GM13977 (cell line): ENCODE data around the gene MAX.

Experiments
- DNase-seq: peaks from one replicate; pipeline ENCODE4 v3.0.0; 2012; ENCODE audit warnings: low spot score
- in situ Hi-C: fragments of 300-500 bp; cut with MboI; formaldehyde crosslinking; loops from one replicate; pipeline ENCODE4 v1.12.0; 2022; ENCODE audit warnings: low sequenced_read_pairs, low pct_unique_long_range_greater_than_20kb, mixed read lengths, inconsistent platforms; ENCODE audit not compliant: unreplicated experiment
- TF ChIP-seq, protein P1 (sequence below): IDR thresholded peaks from 2 replicates; pipeline ENCODE4 v1.5.1; 2012; ENCODE audit warnings: mild to moderate bottlenecking, control low read depth; ENCODE audit not compliant: insufficient read depth; ENCODE audit errors: extremely low read depth, missing control alignments

MAX gene

DNA sequence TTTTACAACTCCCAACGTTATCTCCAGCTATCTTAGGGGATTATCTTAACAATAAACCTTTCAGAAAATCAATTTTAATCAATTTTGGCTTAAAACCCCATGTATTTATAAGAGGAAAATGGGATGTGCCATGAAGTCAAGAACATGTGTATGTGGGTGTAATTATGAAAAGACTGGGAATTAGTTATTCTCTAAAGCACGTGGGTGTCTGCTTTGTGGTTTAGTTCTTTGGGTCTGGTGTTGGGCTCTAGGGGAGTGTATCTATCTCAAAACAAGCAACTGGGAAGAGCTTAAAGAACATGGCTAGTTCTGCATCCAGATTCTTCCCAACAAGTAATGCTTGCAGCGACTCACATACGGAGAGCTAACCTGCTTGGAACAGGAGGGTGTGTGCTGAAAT lies 40.1 kb upstream of the MAX start:
- TF ChIP-seq, protein P1, sequence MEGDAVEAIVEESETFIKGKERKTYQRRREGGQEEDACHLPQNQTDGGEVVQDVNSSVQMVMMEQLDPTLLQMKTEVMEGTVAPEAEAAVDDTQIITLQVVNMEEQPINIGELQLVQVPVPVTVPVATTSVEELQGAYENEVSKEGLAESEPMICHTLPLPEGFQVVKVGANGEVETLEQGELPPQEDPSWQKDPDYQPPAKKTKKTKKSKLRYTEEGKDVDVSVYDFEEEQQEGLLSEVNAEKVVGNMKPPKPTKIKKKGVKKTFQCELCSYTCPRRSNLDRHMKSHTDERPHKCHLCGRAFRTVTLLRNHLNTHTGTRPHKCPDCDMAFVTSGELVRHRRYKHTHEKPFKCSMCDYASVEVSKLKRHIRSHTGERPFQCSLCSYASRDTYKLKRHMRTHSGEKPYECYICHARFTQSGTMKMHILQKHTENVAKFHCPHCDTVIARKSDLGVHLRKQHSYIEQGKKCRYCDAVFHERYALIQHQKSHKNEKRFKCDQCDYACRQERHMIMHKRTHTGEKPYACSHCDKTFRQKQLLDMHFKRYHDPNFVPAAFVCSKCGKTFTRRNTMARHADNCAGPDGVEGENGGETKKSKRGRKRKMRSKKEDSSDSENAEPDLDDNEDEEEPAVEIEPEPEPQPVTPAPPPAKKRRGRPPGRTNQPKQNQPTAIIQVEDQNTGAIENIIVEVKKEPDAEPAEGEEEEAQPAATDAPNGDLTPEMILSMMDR, result no peak
- in situ Hi-C loops, result no loop called here
- DNase-seq, result no peak

DNA sequence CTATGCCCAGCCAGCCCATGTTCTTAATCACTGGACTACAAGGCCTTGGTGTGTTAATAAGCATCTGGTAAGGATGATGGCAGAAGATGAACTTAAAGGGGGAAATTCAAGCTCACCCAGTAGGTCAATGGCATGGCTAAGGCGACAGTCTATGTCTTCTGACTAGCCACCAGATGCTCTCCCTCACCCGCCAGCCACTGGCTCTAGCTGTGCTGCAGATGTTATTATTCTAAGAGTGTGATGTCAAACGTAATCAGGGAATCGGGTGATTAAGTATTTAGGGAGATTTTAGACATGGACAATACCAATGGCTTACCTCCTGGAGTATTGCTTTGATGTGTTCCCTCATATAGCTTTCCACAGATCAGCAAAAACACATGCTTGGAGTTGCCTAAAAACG lies 39.2 kb upstream of the MAX start:
- in situ Hi-C loops, result no loop called here
- no peak for DNase-seq
- TF ChIP-seq, protein P1, result no peak

DNA sequence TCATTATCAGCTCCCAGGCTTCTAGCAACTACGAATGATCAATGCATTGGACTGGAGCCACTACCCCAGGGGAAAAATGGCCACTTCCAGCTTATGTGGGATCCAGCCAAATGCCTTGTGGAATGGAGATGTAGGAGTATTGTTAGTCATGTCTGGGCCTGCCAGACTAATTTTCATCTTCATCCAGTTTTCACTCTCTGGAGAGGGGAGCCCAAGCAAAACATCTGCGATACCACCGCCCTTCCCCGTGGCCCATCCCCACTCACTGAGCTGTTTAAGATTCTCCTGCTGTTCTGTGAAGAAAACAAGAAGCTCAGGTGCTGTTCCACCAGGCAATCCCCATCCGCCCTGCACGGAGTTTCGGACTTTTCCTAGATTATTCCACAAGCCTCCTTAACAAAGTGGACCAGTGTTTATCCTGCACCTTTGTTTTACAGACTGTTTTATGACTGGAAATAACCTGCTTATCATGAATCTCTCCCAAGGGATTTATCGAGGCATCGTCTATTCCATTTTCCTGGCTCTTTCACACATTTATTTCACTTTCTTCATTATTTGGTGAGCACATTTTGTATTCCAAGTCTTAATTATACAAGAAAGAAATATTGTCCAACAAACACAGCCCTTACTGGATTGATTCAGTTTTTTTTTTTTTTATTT lies 35.5 kb upstream of the MAX start:
- in situ Hi-C loops, result no loop called here
- TF ChIP-seq, protein P1, result no peak
- DNase-seq, result no peak

DNA sequence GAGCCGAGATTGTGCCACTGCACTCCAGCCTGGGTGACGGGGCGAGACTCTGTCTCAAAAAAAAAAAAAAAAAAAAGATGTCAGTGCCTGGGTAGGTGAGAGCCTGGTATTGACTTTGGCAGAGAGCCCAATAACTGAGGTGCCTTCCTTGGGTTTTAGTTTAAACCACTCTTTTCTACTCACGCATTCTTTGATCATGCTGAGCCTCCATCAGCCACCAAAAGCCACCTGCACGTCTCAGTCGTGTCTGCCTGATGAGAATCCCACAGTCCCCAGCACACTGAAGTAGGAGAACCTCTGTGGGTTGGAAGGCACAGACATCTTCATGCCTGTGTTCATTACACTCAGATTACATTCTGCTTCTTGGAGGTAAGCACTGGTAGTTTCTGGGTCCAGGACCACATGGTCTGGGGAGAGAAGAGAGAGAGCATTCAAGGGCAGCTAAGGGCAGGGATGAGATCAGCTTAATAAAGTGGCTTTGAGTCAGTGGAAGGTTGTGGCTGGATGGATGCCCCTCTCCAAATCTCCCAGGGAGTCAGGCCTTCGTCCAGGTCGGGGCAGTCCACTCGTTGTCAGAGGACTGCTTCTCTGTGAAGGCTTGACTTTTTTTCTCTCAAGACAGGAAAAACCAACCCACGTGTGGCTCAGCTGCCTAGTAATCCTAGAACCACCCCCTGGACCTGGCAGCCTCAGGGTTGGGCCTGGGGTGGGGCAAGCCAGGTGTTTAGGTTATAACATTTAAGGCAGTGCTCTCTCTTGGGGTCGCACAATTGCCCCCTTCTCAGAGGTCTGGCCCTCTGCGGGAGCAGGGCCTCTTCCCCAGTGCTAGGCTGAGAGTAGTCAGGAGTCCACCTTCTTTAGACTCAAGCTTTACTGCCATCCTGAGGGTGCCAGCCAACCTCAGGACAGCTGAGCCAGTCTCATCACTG lies 32.6 kb upstream of the MAX start:
- in situ Hi-C loops, result no loop called here
- no peak for DNase-seq
- TF ChIP-seq, protein P1, result no peak

DNA sequence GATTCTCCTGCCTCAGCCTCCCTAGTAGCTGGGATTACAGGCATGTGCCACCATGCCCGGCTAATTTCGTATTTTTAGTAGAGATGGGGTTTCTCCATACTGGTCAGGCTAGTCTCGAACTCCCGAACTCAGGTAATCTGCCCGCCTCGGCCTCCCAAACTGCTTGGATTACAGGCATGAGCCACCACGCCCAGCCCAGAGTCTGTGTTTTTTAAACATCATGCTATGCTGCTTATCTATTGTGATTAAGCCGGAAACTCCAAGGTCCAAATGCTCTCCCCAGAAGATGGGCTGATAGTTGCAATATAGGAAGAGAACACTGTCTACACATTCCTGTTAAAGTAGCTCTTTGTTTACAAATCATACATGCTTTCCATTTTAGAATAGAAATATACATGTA lies 30.5 kb upstream of the MAX start:
- TF ChIP-seq, protein P1, result no peak
- no peak for DNase-seq
- in situ Hi-C loops, result no loop called here

DNA sequence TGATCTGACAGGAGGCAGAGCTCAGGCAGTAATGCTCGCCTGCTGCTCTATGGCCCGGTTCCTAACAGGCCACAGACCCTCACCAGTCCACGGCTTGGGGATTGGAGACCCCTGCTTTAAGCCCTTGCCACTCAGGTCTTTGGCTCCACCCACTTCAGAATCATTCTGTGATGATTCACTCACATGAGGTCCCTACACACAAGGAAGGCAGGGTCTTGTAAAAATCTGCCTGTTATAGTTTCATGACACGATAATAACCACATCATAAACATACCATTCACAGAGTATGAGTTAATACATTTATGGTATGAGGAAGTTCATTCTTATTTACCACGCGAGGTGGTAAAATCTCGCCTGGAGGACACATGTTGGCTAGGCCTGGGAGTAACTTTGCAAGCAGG lies 29.0 kb upstream of the MAX start:
- in situ Hi-C loops, result no loop called here
- TF ChIP-seq, protein P1, result no peak
- DNase-seq, result no peak
